IMR-90 (cell line): Measurements from ENCODE around the gene RBFOX1. TPM values are rescaled to one million over a fixed set of nuclear protein-coding genes. Genes with fewer than 3 reads are reported as not detected.

Experiments used
- ATAC-seq: fragments of 200-7000 bp; cut with Tn5 transposase; 2 replicates; pipeline ENCODE4 v1.9.1; 2020; ENCODE audit warnings: low read depth, mild to moderate bottlenecking, moderate library complexity
- BruUV-seq: library from RNA; stranded (reverse); fragments of 400-500 nt; replicated peaks from 2 replicates; lab custom pipeline; 2021; lab: Mats Ljungman, UMichigan
- CTCF ChIA-PET: fragments of 300-600 bp; formaldehyde crosslinking; extraction: SDS; loops from one replicate; lab custom pipeline; 2021; ENCODE audit warnings: antibody characterized with exemption; lab: Yijun Ruan, JAX
- POLR2A ChIA-PET: fragments of 300-600 bp; sonication (Branson Sonifier 250); formaldehyde crosslinking; loops from one replicate; lab custom pipeline; 2022; ENCODE audit warnings: antibody characterized with exemption; ENCODE audit not compliant: unreplicated experiment; lab: Charles Lee
- DNase-seq: peaks from one replicate; pipeline ENCODE4 v3.0.0; 2013
- H2AFZ ChIP-seq: replicated peaks from 2 replicates; pipeline ENCODE3; 2013; ENCODE audit warnings: low read length, mild to moderate bottlenecking; ENCODE audit not compliant: poor library complexity
- H2AK5ac ChIP-seq: 2 replicates; pipeline ENCODE4 v1.6.1; 2013; ENCODE audit warnings: low read depth, low read length, inconsistent platforms
- H2AK9ac ChIP-seq: replicated peaks from 2 replicates; pipeline ENCODE3; 2013; ENCODE audit warnings: mild to moderate bottlenecking, low read depth, low read length, moderate library complexity; ENCODE audit not compliant: poor library complexity
- H2BK120ac ChIP-seq: 2 replicates; pipeline ENCODE4 v1.6.1; 2013; ENCODE audit warnings: low read depth, low read length, inconsistent platforms
- H2BK15ac ChIP-seq: 3 replicates; pipeline ENCODE4 v1.6.1; 2013; ENCODE audit warnings: low read depth, low read length, inconsistent platforms
- H2BK20ac ChIP-seq: 2 replicates; pipeline ENCODE4 v1.6.1; 2013; ENCODE audit warnings: low read depth, mild to moderate bottlenecking, inconsistent platforms, low read length, moderate library complexity
- H2BK5ac ChIP-seq: 2 replicates; pipeline ENCODE4 v1.6.1; 2013; ENCODE audit warnings: mild to moderate bottlenecking, low read depth, low read length, inconsistent platforms; ENCODE audit not compliant: poor library complexity, severe bottlenecking
- H3K14ac ChIP-seq: replicated peaks from 2 replicates; pipeline ENCODE4 v1.6.1; 2013; ENCODE audit warnings: low read depth, low read length, inconsistent platforms
- H3K18ac ChIP-seq: 2 replicates; pipeline ENCODE4 v1.6.1; 2013; ENCODE audit warnings: low read depth, low read length, control low read depth
- H3K23ac ChIP-seq: 2 replicates; pipeline ENCODE4 v1.6.1; 2013; ENCODE audit warnings: low read depth, low read length, inconsistent platforms
- H3K27ac ChIP-seq: 2 replicates; pipeline ENCODE4 v1.5.1; 2013; ENCODE audit warnings: mild to moderate bottlenecking, control low read depth, low read length; ENCODE audit not compliant: insufficient read depth
- H3K27me3 ChIP-seq: 2 replicates; pipeline ENCODE4 v1.6.1; 2013; ENCODE audit warnings: low read length; ENCODE audit not compliant: control insufficient read depth, insufficient read depth
- H3K36me3 ChIP-seq: 2 replicates; pipeline ENCODE4 v1.6.1; 2013; ENCODE audit warnings: low read length, mixed read lengths; ENCODE audit not compliant: control insufficient read depth, insufficient read depth
- H3K4ac ChIP-seq: 2 replicates; pipeline ENCODE4 v1.6.1; 2013; ENCODE audit warnings: low read depth, low read length, inconsistent platforms
- H3K4me1 ChIP-seq: 2 replicates; pipeline ENCODE4 v1.6.1; 2013; ENCODE audit warnings: low read length, mixed read lengths; ENCODE audit not compliant: control insufficient read depth, insufficient read depth
- H3K4me2 ChIP-seq: 2 replicates; pipeline ENCODE4 v1.6.1; 2013; ENCODE audit warnings: low read depth, mild to moderate bottlenecking, control low read depth, low read length, moderate library complexity
- H3K4me3 ChIP-seq: 2 replicates; pipeline ENCODE4 v1.5.1; 2013; ENCODE audit warnings: low read depth, mild to moderate bottlenecking, control low read depth, low read length, moderate library complexity; ENCODE audit not compliant: insufficient read depth
- H3K56ac ChIP-seq: 2 replicates; pipeline ENCODE4 v1.6.1; 2013; ENCODE audit warnings: low read length, inconsistent platforms; ENCODE audit not compliant: insufficient read depth; ENCODE audit errors: extremely low read depth
- H3K79me1 ChIP-seq, 2 experiments: 2 replicates each; pipeline ENCODE4 v1.6.1; 2013; ENCODE audit warnings: low read length in 2 of 2, inconsistent platforms in 1 of 2, low read depth in 1 of 2
- H3K9ac ChIP-seq: 2 replicates; pipeline ENCODE4 v1.6.1; 2013; ENCODE audit warnings: low read depth, low read length, control low read depth
- H3K9me1 ChIP-seq: 2 replicates; pipeline ENCODE4 v1.6.1; 2013; ENCODE audit warnings: low read length, inconsistent platforms; ENCODE audit not compliant: insufficient read depth
- H3K9me3 ChIP-seq: 2 replicates; pipeline ENCODE4 v1.6.1; 2013; ENCODE audit warnings: low read length; ENCODE audit not compliant: control insufficient read depth, insufficient read depth
- H4K20me1 ChIP-seq: 2 replicates; pipeline ENCODE4 v1.6.1; 2013; ENCODE audit warnings: low read length, inconsistent platforms; ENCODE audit not compliant: insufficient read depth
- H4K5ac ChIP-seq: 2 replicates; pipeline ENCODE4 v1.6.1; 2013; ENCODE audit warnings: mild to moderate bottlenecking, low read depth, low read length, control low read depth
- H4K8ac ChIP-seq, 2 experiments: 2 replicates each; pipeline ENCODE4 v1.6.1; 2013; ENCODE audit warnings: low read depth in 2 of 2, low read length in 2 of 2, control low read depth in 1 of 2, inconsistent platforms in 1 of 2
- H4K91ac ChIP-seq: 2 replicates; pipeline ENCODE4 v1.6.1; 2013; ENCODE audit warnings: low read depth, low read length, inconsistent platforms; ENCODE audit not compliant: insufficient read depth
- BHLHE40 ChIP-seq: fragments of 150-350 bp; IDR thresholded peaks from 2 replicates; pipeline ENCODE4 v1.6.1; 2016; ENCODE audit warnings: mild to moderate bottlenecking, low read depth, low read length
- MXI1 ChIP-seq: IDR thresholded peaks from 2 replicates; pipeline ENCODE4 v1.6.1; 2012; ENCODE audit warnings: low read depth, mild to moderate bottlenecking, low read length, moderate library complexity, borderline replicate concordance
- WGBS, 2 experiments: methylation state at CpG; one replicate each; pipeline versions ENCODE4 v1.1.5 to v1.1.7; 2013; ENCODE audit warnings: missing lambda C conversion rate in 2 of 2; ENCODE audit not compliant: insufficient read length in 1 of 2; ENCODE audit errors: extremely low coverage in 2 of 2; 5-methylcytosine and 5-hydroxymethylcytosine counted together
- dilution Hi-C: fragments of 300-500 bp; cut with HindIII; formaldehyde crosslinking; loops from one replicate; pipeline ENCODE4 v1.14.3; 2018; ENCODE audit warnings: low sequenced_read_pairs; ENCODE audit not compliant: unreplicated experiment
- in situ Hi-C: fragments of 300-500 bp; cut with MboI; formaldehyde crosslinking; loops from 3 replicates; pipeline ENCODE4 v1.14.3; 2019; ENCODE audit warnings: low sequenced_read_pairs, inconsistent platforms, mixed read lengths
- intact Hi-C: fragments of 100-400 bp; cut with micrococcal nuclease; formaldehyde crosslinking; loops from 2 replicates; pipeline ENCODE4 v1.10.0; 2022
- polyA plus RNA-seq, 3 experiments: library from polyadenylated mRNA; depleted of rRNA; stranded (reverse); fragments of >200 nt; gene quantifications; 2 replicates each; pipeline ENCODE4 v1.2.3, GENCODE V29; 2012; ENCODE audit warnings: low replicate concordance in 1 of 3
- total RNA-seq: library from RNA; depleted of rRNA; stranded (reverse); fragments of >200 nt; gene quantifications from 2 replicates; pipeline ENCODE4 v1.2.3, GENCODE V29; 2012

RBFOX1 gene
- total and polyA plus RNA-seq, 2 of the 4 experiments (the other 2 are of a cell fraction): not detected

GRCh38 chr16:7555459-7555858, 222.8 kb downstream of the RBFOX1 start:
- Histone ChIP-seq H3K23ac (no peak overlapping the region), H2BK15ac (no peak overlapping the region), H2BK20ac (no peak overlapping the region), H3K9ac (no peak overlapping the region), H2BK5ac (no peak overlapping the region), H3K4me2 (no peak overlapping the region), H3K56ac (no peak overlapping the region), H4K91ac (no peak overlapping the region), H3K4me1 (no peaks in the 10 kb centered on the region), H2AFZ (no peak overlapping the region), H3K4me3 (no peak overlapping the region), H3K9me3 (peaks cover 4% of the 10 kb centered on the region; the same call in 1 of the 2 replicates), H3K79me1 (no peaks in the 10 kb centered on the region), H4K5ac (no peak overlapping the region), H3K27ac (no peak overlapping the region), H4K8ac (no peak overlapping the region), H3K27me3 (no peaks in the 10 kb centered on the region), H2AK9ac (no peak overlapping the region), H4K20me1 (no peaks in the 10 kb centered on the region), H2BK120ac (no peak overlapping the region), H3K36me3 (no peaks in the 10 kb centered on the region), H3K4ac (no peak overlapping the region), H3K18ac (no peak overlapping the region), H2AK5ac (no peak overlapping the region), H3K14ac (no peak overlapping the region), H3K9me1 (no peaks in the 10 kb centered on the region)
- ChIA-PET POLR2A (no interaction called here), CTCF (no interaction called here)
- ATAC-seq (no peak), DNase-seq (no peak)
- WGBS, 2 experiments: 73% methylated on average over 5 of the region's 7 CpGs; no CpG with 5 or more reads in 1 of the 2 experiments
- intact Hi-C loops: no loop called here
- in situ Hi-C loops: no loop called here
- TF ChIP-seq BHLHE40: no peak
- no peak for TF ChIP-seq MXI1
- dilution Hi-C loops: no loop called here
- BruUV-seq: no TSS peak
